GM18499 (cell line): ENCODE data around the gene GNAS.
"Not testable (repeated sequence)": the region's sequence is repeated elsewhere in the genome, so short reads cannot be mapped to it uniquely, and the experiment has no call there.

ENCODE experiments used
- ATAC-seq: cut with Tn5 transposase; IDR thresholded peaks from one replicate; pipeline ENCODE4 v1.9.1; 2021; ENCODE audit warnings: moderate number of reproducible peaks; ENCODE audit not compliant: insufficient read depth, unreplicated experiment

GNAS gene

DNA sequence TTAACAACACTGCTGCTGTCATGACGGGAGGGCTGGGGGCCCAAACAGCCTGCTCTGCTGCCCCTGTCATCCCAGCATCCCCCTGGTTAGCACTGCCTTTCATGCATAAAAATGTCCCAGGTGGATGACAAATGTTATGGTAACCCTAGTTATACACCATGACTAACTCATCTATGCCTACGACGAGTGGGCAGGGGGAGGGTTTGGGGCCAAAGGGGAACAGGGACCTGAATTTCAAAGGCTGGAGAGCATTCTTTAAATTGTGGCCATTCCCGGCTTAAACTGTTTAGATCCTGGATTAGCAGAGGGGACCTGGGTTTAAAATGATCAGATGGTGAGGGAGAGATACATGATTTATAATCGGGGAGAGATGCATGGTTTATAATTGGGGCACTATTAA, 26.2 kb upstream of the GNAS start:
- ATAC-seq = no peak

DNA sequence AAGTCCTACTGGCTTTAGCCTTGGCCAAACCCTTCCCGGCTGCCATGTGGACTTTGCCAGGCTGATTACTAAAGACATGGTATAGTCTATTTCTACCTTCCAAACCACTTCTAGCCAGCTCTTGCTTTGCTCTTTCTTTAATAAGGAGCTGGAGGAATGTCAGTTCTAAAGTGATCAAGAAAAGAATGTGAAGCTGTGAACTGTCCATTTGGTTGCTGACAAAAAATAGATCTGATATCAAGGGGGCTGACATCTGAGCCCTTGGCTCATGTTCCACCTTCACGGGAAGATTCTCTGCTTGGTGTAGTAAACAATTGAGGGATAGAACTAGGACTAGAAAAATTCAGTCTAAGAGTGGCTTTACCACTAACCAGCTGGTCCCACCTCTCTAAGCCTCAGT, 24.4 kb upstream of the GNAS start:
- no peak for ATAC-seq

DNA sequence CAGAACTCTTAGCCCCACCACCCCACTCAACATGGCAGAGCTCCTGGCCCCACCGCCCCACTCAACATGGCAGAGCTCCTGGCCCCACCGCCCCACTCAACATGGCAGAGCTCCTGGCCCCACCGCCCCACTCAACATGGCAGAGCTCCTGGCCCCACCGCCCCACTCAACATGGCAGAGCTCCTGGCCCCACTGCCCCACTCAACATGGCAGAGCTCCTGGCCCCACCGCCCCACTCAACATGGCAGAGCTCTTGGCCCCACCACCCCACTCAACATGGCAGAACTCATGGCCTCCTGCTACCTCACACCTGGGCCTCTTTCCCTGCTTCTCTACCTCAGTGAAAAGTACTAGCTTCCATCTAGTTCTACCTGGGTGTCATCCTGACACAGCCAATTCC, 23.7 kb upstream of the GNAS start:
- ATAC-seq = not testable (repeated sequence)

DNA sequence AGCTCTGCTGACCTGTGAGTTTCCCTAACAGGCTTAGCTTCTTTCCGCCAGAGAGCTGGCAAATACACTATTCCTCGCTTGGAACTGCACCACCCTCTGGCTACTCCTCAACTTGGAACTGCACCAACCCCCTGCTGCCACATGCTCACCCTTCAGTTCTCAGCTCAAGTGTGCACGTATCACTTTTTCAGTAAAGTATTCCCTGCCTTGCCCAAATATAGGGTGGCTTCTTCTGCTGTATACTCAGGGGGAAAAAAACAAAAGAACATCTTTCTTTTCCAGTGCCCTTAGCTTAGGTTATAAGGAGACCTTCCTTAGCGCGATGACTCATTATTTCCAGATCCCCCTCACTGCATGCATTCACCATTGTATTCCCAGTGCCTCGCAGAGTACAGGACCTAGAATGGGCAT, 23.0 kb upstream of the GNAS start:
- ATAC-seq = no peak

DNA sequence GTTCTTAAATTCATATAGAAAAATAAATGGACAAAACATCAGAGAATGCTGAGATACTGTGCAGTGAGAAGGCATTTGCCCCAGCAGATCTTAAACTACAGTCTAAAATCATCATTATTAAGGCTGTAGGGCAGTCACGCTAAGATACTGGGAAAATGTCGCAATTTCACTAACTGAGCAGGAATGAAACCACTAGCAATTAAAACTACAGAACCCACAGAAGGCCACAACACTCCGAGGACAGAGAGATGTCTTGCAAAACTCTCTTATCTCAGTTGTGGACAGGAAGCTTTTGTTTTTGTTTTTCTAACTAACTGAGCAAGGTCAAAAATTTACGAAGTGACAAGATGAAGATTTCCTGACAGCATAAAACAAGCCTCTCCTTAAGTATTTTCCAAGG, 20.1 kb upstream of the GNAS start:
- no peak for ATAC-seq

DNA sequence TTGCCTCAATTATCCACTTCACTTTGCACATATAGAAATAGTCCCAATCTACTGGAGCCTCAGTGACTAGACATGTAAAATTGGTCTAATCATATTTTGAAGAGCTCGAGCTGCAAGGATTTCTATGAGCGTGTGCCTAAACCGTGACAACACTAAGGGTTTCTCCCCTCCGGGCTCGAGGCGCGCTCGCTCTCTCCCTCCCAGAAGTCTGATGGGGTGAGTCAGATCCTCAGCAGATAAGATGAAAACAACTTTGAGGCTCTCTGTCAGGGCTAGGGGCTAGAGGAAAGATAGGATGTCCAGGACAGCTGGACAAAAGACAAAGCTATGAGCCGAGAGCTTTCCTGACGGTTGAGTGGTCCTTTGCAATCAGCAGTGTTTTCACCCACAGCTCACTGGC, 18.6 kb upstream of the GNAS start:
- ATAC-seq = no peak

DNA sequence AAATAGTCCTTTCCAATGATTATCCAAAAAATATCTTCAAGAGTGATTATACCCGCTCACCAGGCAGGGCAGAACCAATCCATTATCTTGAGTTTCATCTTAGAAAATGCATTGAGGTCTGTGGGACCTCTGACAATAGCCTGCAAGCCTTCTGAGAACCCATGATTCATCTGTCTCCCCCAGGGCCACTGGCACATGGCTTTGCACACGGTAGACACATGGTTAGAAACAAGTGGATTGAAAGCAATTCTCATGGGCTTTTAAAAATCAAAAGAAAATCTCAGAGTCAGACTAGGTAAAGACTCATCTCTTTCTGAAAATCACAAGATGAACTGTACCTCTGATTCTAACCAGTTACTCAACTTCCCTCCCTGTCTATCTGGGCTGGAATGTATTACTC, 17.3 kb upstream of the GNAS start:
- ATAC-seq = no peak

DNA sequence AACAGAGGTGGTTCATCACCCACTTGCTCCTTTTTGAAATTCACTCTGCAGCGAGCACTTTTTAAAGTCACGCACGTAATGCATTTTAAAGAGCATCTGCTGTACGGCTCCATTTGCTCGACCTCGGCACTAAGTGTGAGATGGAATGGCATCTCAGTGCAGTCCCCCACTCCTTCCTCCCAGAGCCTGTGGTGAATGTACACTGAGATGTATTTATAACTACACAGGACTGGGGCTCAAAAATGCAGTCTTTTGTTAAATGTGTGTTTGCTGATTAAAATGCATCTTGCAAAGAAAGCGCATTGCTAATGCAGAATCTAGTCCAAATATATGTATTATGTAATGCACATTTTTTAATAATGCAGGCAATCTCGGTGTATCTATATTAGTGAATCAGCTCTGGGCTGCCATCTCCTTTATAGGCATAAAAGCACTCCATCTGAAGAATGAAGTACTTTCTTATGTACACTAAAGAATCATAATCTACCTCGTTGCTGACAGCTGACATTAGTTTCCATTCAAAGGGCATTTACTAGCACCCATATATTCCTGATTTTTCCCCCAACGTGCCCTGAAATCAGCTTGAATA, 15.8 kb upstream of the GNAS start:
- no peak for ATAC-seq

DNA sequence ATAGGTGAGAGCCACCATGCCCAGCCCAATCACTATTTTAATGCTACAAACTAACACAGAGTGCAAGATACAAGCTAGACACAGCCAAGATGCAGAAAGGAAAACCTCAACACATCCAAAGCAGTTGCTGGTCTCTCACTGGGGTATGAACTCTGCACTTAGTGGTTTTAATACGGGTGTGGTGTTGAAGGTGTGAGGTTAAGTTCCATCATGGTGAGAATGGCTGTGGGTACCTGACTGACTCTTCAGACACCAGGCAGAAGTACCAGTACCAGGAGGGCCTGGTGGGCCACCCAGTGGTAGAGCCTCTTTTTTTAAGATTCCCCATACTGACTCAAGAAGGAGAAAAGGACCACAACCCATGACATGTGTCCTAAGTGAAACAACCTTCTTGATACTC, 14.8 kb upstream of the GNAS start:
- ATAC-seq = no peak

DNA sequence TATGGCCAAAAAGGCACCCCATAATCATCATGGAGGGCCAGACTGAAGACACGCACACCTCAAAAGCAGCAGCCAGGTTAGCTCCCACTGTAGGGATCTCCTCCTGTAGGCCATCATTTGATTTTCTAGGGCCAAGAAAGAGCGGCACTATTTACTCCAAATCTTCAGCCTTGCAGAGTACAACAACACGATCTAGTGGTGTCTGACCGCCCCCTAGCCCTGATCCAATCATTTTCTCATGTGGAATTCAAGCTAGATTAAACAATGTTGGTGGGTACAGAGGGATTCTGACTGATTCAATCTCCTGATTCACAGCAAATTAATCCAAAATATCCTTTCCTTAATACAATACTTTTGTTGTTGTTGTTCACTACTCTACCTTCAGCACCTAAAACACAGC, 14.3 kb upstream of the GNAS start:
- ATAC-seq = no peak

DNA sequence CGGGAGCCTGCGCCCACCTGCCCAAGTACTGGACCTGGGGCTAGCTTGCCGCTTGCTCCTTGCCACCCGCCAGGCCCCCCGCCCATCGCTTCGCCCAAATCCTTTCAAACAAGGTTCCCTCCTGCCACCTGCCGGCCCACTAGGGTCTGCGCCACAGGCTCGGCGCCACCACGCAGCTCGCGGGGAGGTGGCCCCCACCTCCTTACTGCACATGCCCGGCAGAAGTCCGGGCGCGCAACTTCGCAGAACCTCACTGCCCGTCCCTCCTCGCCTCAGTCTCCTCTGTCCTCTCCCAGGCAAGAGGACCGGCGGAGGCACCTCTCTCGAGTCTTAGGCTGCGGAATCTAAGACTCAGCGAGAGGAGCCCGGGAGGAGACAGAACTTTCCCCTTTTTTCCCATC, 13.0 kb upstream of the GNAS start:
- no peak for ATAC-seq

DNA sequence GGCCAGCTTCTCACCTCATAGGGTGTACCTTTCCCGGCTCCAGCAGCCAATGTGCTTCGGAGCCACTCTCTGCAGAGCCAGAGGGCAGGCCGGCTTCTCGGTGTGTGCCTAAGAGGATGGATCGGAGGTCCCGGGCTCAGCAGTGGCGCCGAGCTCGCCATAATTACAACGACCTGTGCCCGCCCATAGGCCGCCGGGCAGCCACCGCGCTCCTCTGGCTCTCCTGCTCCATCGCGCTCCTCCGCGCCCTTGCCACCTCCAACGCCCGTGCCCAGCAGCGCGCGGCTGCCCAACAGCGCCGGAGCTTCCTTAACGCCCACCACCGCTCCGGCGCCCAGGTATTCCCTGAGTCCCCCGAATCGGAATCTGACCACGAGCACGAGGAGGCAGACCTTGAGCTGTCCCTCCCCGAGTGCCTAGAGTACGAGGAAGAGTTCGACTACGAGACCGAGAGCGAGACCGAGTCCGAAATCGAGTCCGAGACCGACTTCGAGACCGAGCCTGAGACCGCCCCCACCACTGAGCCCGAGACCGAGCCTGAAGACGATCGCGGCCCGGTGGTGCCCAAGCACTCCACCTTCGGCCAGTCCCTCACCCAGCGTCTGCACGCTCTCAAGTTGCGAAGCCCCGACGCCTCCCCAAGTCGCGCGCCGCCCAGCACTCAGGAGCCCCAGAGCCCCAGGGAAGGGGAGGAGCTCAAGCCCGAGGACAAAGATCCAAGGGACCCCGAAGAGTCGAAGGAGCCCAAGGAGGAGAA, 12.3 kb upstream of the GNAS start:
- ATAC-seq = no peak

DNA sequence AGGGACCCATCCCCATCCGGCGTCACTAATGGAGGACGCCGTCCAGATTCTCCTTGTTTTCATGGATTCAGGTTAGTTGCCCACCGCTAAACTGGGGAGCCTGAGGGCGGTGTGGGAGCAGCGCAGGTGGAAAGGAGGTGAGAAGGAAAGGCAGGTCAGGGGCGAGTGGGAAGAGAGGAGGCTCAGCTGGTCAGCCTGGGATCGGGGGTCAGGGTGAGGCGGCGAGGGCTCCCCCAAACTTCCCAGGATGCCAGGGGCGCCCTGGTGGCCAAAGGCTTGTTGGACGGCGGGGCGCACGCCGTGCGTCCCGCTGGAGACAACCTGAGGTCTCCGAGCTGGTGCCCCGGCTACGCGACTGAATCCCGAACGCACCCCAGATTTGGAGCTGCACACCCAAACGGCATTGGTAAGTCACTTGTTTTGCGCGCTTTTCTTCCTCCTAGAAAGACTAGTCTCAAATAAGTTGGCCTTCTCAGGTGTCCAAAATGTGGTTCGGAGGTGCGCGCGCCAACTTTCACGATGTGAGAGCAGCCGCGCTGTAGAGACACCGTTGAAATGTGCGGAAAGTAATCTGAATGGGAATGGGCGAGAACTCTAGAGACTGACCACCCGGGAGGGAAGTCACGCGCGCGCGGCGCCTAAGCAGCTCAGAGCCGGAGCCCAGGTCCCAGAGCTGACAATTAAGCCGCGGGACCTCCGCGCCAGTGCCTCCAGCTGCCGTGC, 11.5 kb upstream of the GNAS start:
- no peak for ATAC-seq

DNA sequence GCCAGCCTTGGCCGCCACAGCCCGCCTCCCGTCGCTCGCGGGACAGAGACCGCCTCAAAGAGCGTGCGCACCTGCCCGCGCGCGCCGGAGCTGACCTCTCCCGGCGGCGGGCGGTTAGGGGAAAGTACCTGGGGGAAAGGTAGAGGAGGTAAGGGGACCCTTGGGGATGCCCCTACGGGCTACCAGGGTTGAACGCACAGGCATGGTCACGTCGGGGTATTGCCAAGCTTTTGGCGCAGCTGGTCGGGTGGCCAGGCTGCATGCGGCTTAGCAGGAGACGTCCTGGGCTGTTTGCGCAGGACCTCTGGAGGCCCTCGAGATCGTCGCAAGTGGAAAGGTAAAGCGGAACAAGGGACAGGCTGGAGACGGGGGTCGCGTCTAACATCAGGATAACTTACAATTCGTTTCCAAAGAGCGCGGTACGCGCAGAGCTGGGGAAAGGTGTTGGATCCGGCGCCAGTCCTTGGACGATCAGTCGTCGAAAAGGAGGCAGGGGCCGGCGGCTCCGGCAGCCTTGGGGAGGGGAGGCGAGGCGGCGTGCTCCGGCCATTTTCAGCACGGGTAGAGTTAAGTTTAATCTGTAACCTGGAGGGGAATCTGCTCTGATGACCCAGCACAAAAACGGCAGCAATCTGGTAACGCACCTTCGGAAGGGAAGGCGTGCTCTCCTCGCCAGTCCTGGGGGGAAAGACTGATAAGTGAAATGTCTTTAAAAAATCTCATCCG, 10.8 kb upstream of the GNAS start:
- no peak for ATAC-seq

DNA sequence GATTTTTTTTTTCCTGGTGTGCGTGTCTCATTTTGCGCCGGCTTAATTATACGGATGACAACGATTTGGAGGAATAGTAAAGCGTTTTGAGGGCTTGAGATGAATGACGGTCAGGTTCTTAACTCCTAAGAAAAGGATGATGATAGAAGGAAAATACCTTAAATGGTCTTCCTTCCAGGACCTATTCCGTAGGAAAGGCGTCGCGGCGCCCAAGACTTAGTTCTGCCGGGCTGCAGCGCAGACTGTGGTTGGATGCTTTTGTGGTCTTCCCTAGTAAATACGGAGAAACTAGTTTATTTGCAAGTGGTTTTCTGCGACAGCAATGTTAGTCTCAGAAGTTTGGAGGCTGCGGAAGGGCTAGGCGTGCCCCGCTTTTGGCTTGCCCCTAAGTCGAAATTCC, 10.2 kb upstream of the GNAS start:
- no peak for ATAC-seq

DNA sequence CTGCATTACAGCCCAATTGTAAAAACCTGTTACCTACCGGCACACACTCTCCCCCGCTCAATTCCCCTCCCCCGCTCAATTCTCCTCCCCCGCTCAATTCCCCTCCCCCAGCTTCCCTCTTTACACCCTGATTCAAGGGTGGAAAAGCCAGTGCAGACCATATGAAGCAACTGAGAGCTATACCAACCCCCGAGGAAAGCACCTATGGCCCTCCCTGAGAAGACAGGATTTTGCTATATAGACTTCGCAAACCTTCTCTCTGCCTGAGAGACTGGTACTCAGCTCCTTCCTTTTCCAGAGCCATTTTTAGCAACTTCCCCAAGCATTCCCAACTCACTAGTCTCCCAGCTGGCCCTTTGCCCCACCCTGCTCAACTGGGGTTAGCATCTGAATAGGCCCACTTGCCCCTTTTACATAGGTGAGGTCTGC, 9.4 kb upstream of the GNAS start:
- ATAC-seq = no peak

DNA sequence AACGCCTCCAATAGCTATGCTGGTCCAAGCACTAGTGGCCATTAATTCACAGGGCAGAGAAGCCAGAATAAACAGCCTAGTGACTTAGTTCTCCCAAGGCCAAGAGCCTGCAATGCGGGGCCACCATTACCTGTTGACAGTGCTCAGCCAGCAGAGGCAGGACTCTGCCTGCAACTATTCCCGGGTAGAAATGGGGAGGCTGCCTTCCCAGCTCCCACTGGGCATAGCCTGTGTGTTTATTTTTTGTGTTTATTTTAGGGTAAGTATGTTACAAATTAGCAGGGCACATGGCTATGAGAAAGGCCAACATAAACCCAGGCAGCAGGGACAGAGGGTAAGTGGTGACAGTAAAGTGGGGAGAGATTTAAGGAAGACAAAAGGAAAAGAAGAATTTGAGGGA, 6.8 kb upstream of the GNAS start:
- no peak for ATAC-seq

DNA sequence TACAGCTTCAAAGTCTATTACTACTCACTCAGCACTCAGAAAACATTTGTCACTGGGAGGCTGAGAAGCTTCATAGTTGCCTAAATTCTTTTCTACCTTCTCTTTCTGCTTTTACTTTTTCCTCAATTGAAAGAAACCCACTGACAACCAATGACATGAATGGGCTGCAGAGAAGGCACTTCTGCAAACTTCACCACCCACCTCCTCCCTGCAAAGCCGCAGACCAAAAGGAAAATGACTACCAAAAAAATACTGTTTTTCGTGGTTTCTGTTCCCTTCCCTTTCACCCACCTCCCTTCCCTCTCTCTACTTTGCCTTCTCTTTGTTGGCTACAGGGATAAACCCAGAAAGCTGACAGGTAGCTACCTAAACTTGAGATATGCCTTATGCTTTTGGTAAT, 5.1 kb upstream of the GNAS start:
- no peak for ATAC-seq

DNA sequence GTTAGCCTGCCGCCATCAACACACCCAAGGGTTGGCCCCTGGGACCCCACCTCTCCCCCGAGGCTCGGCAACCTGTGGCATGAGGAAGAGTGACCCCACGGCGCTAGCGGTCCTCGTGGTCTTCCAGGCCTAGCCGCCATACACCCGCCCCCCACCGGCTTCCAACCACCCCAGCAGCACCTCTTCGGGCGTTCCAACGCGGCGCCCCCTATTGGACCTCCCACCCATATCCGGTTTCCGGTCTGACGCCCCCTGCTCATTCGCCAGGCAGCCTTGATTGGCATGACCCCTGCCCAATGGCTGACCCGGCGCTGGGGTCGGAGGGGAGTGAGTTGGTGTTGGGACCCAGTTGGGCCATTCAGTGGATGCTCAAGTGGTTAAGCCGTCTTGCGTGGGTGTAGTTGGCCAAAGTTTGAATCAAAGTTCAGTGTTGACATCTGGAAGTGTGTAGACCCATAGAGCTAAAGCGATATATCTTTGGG, 1.8 kb upstream of the GNAS start, which contains the start of gene GNAS-AS1:
Gene GNAS-AS1, minus strand, starts transcription at position 210 of the 482 bp plus-strand sequence.
- ATAC-seq = peak; percentile 63

DNA sequence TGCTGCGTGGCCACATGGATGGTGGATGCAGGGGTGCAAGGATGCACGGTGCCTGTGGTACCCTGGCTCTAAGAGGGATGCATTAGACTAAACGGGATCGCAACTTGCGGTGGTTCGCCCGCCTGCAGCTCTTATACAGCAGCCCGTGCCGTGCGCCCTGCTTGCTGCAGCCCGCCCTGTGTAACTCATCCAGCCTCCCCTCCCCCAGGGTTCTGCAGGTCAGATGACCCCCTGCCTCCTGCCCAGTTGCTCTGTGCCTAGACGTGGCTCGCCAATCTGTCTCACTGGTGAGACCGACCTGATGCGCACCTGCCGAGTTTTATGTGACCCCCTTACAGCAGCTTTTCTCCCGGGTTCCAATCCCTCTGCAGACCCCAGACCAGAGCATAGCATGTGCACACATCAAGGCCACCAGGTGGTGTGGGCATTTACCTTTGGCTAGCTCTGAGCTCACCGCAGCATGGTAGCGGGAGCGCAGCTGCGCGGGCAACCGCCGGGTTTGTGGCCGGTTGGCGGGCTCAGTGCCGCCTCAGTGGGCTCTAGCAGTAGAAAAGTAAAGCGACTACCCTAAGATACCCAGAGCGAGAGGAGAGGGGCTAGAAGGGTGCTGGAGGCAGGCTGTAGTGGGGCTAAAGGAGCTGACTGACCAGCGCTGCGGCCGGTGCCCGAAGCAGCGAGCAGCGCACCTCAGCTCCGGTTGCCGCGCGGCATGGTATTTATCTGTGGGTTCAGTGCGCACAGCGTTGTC, 1.1 kb upstream of the GNAS start:
- no peak for ATAC-seq
